Iris pigment epithelial cell (primary cell): ENCODE measurements around the gene SDF2.
"Not testable (repeated sequence)": the region's sequence is repeated elsewhere in the genome, so short reads cannot be mapped to it uniquely, and the experiment has no call there.

ENCODE experiments used
- DNase-seq: peaks from one replicate; pipeline ENCODE4 v3.0.0-alpha.2; 2011; ENCODE audit warnings: low read depth

The SDF2 gene

DNA sequence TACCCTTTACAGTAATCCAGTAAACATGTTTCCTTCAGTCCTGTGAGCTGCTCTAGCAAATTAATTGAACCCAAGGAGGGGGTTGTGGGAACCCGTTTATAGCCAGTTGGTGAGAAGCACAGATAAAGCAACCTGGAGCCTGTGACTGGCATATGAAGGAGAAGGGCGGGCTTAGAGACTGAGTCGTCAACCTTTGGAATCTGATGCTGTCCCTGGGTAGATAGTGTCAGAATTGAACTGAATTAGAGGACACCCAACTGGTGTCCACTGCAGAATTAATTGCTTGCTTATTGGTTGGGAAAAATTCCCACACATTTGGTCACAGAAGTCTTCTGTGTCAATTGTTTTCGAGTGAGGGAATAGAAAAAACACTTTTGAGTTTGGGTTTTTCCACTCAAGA lies 34.9 kb downstream of the SDF2 start:
- DNase-seq, result no peak

DNA sequence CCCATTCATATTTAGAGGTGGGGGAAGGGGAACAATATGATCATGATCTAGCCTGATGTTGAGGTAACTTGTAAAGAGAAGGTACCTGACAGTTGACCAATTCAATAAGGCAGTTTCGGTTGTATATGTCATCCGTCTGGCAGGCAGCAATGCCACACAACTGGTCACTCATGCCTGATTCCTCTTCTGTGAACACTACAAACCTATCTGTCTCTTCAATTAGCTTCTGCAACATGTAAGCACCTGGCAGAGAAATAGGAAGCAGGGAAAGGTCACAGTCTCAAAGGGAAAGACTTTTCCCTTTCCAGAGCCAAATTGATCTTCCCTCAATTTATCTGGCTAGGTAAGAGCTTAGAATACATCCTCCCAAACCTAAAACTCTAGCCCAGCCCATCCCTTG lies 37.6 kb downstream of the SDF2 start:
- no peak for DNase-seq

DNA sequence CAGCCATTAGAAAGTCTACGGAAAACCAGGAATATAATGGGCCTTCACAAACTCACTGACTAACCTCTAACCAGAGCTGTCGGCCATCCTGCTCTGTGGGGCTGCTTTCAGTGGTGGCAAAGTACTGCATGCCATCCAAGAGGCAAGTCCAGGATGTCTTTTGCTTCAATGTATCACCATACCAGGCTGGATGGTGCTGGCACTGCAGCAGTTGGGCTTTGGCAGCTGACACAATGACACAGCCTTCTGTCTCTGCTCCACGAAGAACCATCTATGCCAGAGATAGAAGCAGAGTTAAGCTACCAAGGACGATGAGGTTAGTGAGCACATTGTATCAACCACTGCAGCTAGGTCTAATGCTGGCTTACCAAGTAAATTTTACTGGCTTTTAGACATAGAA lies 38.0 kb downstream of the SDF2 start:
- DNase-seq, result no peak

DNA sequence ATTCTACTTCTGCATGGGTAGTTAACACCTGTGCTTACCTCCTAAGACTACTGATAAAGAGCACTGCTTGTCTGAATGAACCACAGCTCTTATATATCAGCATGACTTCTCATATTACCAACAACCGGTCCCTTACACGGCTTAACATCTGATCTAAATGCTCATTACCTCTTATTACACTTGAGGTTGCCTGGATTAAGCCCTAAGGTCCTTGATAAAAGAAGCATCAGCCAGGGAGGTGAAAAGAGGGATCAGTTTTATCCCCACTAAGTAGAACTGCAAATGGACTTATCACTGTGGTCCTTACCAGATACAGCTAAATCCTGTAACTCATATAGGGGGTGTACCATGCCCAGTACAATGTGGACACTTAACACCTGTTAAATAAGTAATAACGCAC lies 39.5 kb downstream of the SDF2 start:
- no peak for DNase-seq

DNA sequence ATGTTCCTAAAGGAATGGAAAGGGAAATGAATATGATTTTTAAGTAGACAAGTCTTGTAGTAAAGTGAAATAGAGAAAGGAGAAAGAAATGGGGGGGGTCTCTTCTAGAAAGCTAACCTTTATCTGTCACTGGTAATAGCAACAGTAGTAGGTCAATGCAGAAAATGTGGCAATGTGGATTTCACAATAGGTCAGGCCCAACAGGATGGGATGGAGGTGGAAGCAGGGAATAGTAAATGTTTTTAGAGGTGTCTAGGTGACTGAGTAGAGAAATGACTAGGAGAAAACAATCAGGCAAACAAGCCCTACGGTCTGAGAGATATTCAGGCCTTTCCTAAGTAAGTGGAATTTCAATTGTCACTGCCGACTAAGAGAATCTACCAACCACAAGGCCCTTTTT lies 41.7 kb downstream of the SDF2 start:
- DNase-seq, result no peak

DNA sequence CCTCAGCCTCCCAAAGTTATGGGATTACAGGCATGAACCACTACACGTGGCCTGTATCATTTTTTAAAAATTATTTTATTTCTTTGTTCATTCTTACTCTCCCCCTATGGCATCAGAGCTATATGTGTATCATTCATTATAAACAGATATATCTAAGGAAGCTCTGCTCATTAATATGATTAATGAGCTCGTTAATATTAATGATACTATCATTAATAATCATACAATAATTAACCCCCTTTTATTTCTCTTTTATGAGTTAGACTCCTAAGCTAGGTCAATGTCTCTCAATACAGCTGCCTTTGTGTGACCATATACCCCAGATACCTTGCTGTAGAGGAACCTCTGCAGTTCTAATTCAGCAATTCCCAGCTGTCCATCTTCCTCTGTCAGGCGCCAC lies 43.2 kb downstream of the SDF2 start:
- no peak for DNase-seq

DNA sequence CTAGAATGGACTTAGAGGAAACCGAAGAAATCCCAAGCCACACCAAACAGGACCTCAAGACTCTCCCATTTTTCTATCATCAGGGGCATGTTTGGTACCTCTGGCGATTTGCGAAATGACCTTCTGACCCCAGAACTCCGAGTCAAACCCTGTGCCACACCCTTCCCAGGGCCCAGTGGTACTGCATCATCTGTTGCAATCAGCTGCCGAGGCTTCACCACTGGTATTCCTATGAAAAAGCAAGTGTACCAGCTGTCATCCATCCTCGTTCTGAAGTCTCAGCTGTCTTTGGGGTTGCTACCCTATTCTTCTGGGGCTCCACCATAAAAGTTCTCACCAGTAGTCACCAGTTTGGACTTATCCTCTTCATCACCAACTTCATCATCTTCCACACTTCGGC lies 45.4 kb downstream of the SDF2 start:
- no peak for DNase-seq

DNA sequence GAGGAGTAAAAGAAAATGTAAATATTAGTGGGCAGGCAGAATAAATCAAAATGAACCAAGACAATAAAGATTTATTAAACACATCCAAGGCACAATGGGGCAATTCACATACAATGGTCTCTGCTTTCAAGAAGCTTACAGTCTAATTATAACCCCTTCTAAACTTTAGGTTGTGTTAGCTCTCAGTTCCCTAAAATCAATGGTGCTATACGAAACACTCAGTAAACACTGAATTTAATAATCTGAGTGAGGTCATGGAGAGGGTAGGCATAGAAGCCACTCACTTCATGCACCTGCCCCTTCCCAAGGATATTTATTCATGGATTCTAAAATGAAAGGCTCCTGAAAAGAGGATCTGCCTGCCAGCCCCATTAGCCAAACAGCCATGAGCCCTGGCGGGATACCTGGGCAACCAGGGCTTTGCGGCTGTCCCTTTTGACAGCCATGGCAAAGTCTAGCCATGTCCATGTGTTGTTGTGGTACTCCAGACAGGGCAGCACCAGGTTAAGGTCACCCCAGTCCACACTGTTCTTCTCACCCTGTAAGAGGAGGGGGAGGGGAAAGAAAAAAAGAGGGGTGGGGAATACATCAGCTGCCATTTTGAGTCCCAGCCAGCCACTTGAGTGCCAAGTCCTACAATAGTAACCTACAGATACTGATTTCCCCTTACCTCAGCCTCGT lies 46.3 kb downstream of the SDF2 start:
- DNase-seq, result no peak

DNA sequence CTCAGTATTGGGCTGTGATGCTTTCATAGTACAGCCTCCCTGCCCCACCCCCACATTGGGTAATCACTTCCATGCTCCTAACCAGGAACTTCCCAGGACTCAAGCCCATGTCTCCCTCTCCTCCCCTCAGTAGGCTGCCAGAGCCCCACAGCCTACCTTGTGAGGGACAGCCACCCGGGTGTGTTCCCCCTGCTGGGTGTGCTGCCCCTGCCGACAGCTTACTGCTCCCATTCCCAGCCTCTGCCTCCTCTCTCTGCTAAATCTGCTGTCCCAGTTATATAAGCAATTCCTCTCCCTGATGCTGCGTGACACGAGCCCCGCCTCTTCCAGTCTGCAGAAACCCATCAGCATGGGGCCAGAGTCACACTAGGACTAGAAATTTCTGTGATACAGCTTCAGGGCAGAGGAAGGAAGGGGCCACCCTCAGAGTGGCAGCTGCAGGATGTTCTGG lies 47.8 kb downstream of the SDF2 start, which contains the start of gene RSKR:
Gene RSKR, minus strand, starts transcription at position 255 of the 451 bp plus-strand sequence. Its CDS starts 24 bp downstream, at position 231.
- DNase-seq, result no peak

DNA sequence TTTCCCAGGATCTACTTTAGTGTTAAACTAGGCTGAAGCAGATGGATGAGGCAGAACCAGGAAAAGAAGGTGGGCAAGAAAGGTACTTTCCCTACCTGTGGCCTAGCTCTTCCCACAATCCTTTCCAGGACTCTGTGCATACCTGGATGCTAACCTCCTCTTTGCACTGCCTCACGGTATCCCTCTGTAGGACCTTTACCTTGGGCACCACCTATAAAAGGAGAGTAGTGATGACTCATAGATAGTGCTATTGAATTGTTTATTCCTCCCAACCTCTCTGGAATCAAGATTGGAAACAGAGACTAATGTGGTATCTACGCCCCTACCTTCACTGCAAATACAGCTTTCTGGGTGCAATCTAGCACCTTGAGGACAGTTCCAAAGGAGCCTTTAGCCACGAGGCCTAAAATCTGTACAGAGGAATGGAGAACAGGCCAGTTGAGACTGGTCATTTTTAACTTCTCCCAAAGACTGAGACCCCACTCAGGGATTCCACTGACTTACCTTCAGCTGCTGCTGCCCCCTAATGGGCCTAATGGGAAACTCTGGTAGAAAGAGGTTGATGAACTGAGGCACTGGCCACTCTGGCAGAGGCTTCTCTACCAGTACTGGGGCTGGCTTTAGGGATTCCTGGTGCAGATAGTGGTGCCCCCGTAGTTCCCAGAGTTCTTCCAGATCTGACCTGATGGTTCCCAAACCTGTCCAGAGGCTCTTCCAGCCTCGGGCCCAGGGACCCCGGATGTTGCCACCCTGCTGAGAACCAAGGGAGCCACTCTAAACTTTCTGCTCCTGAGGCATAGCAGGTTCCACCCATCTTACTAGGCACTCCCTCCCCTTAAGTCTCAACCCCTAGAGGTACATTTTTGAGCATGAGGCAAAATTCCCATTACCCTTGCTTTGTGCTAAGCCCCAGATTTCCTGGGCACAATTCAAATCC lies 48.5 kb downstream of the SDF2 start:
- peak; percentile 34 for DNase-seq

DNA sequence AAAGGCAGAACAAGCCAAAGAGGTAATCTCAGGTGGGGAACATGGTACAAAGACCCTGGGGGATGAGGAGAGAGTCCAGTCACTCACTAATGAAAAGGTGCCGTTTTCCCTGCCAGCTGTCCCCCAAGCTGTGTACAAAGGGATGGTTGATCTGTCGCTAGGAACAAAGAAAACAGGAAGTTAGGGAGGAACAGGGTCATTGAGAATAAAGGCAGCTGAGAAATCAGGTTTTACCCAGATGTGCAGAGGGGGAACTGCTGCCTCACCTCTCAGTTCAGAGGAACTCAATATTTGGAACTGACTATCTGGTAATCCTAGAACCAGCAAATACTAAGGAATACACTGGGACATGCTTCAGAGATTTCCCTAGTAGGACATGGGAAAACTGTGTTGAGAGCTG lies 49.2 kb downstream of the SDF2 start:
- no peak for DNase-seq

DNA sequence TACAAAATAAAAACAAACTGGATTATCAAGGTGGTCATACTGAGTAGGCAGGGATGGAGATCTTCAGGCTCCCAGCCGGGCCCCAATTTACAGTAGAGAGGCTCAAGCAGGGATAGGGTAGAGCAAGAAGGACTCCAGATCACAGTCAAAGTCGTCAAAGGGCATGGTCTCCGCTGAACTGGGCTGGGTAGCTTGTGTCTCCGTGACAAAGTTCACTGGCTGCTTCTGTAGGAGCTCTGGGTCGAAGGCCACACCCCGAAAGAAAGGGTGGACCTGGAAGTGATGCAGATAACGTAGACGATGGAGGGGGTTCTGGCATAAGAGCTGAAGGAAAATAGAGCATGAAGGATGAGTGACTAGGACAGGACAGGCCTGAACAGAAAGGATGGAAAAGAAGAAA lies 51.3 kb downstream of the SDF2 start:
- no peak for DNase-seq

DNA sequence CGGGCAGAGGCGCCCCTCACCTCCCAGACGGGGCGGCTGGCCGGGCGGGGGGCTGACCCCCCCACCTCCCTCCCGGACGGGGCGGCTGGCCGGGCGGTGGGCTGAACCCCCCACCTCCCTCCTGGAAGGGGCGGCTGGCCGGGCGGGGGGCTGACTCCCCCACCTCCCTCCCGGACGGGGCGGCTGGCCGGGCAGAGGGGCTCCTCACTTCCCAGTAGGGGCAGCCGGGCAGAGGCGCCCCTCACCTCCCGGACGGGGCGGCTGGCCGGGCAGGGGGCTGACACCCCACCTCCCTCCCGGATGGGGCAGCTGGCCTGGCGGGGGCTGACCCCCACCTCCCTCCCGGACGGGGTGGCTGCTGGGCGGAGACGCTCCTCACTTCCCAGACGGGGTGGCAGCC lies 57.7 kb downstream of the SDF2 start:
- DNase-seq, result not testable (repeated sequence)

DNA sequence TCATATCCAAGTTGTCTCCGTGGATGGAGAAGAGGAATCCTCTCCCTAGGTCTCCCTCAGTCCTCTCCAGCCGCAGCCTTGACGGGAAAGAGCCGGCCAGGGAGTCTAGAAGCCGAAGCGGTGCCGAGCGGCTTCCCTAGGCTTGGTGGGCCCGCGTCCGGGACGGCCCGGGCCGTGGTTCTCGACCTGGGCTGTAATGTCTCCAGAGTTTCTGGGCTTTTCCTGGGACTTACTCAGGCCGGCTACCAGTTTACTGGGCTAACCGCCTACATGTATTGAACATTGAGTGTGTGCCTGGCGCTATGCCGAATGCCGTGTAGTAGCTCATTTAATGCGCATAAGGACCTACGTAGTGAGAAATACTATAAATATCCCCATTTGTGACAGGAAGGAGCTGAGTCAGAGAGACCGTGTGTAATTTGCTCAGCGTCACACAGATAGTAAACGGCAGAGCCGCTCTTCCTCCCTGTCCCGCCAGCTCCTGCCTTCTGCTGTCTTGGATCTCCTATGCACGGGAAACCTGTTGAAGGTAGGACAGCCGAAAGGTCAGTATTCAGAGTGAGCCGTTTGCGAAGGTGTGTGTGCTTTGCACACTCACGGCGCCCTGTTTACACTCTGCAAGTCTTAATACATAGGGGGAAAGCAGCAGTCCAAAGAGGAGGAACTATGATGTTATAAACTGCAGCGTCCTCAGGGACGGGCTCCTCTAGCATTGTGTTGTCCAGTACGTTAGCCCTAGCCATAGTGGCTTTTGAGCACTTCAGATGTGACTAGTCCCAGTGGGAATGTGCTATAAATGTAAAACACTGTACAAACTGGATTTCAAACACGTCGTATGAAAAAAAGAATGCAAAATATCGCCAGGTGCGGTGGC lies 62.2 kb downstream of the SDF2 start:
- DNase-seq, result peak; percentile 89

DNA sequence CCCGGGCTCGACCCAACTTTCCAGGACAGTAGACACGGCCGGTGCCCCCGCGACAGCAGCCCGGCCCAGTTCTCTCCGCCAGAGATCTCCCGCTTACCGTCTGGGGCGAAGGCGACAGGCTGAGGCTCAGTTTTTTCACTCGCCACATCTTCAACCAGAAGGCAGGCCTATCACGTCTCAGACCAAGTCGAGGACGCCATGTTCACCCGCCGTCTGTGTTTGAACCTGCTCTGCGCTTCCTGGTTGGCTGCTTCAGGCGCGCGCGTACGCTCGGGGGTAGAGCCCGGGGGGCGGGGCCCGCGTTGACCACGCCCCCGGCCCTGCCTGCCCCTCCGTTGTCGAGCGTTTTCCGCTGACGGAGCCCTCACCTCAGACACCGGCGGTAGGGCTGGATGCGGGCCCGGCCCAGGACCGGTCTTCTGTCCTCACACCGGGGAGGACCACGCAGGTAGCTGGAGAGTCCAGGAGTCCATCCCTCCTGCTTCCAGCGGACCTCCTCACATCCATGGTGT lies 62.9 kb downstream of the SDF2 start, which contains the start of gene SPAG5:
Gene SPAG5, minus strand, starts transcription at position 227 of the 512 bp plus-strand sequence. Its CDS starts 79 bp downstream, at position 148.
- DNase-seq, result peak; percentile 90

DNA sequence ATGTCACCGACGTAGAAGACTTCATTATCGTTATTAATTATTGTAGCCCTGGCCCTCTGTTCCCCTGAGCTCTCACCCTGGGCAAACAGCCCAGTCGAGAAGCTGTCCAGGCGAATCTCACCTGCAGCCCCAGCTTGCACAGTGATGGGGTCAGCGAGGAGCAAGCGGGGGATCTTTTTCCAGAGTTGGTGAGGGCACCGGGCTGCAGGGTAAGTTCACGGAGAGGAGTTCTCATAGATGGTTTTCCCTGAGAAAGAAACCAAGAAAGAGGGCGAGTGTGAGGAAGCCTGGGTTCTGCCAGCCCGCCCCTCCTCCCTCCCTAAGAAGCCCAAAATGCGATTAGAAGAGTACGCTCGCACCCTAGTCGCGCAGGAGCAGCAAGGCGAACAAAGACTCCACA lies 63.3 kb downstream of the SDF2 start:
- no peak for DNase-seq
